HepG2 (cell line): Measurements from ENCODE around the gene SKI. TPM values are rescaled to one million over a fixed set of nuclear protein-coding genes. Genes with fewer than 3 reads are reported as not detected.
A peak's percentile ranks its signal among the peaks of the same experiment; 100 is the strongest.

Experiments
- ATF4 ChIP-seq, 2 experiments: fragments of 450-650 bp in 1 of 2; sonication (generic) in 1 of 2; formaldehyde crosslinking; IDR thresholded peaks; 2 replicates each; pipeline versions ENCODE4 v1.5.0 to v1.8.0; 2020 to 2022; ENCODE audit warnings: mild to moderate bottlenecking in 1 of 2, missing genetic modification reagents in 1 of 2
- DMAP1 ChIP-seq: IDR thresholded peaks from 2 replicates; pipeline ENCODE4 v1.6.1; 2016
- FOXK2 ChIP-seq: fragments of 450-650 bp; IDR thresholded peaks from 2 replicates; pipeline ENCODE4 v1.6.1; 2016
- KDM3A ChIP-seq: IDR thresholded peaks from 2 replicates; pipeline ENCODE4 v1.6.1; 2018; ENCODE audit warnings: low read depth, missing compliant biosample characterization
- KLF15 ChIP-seq: sonication (generic); formaldehyde crosslinking; IDR thresholded peaks from 2 replicates; pipeline ENCODE4 v1.8.1; 2023; ENCODE audit warnings: borderline replicate concordance, mild to moderate bottlenecking, inconsistent platforms, missing genetic modification reagents, mixed read lengths
- LBX2 ChIP-seq: sonication (generic); formaldehyde crosslinking; IDR thresholded peaks from 2 replicates; pipeline ENCODE4 v1.5.0; 2020; ENCODE audit warnings: missing genetic modification reagents, mild to moderate bottlenecking, borderline replicate concordance
- MEF2D ChIP-seq: sonication (generic); formaldehyde crosslinking; IDR thresholded peaks from 2 replicates; pipeline ENCODE4 v1.5.1; 2020; ENCODE audit warnings: mild to moderate bottlenecking, missing genetic modification reagents
- NFATC3 ChIP-seq: sonication (generic); formaldehyde crosslinking; IDR thresholded peaks from 2 replicates; pipeline ENCODE4 v1.5.1; 2020; ENCODE audit warnings: mild to moderate bottlenecking, missing genetic modification reagents
- PRPF4 ChIP-seq: fragments of 200-400 bp; formaldehyde crosslinking; IDR thresholded peaks from 2 replicates; pipeline ENCODE4 v1.6.1; 2016; ENCODE audit warnings: low read length, low read depth; ENCODE audit not compliant: poor library complexity, severe bottlenecking
- SIX1 ChIP-seq: sonication (generic); formaldehyde crosslinking; IDR thresholded peaks from 2 replicates; pipeline ENCODE4 v1.4.0; 2020; ENCODE audit warnings: missing genetic modification reagents, borderline replicate concordance
- TCF7 ChIP-seq: sonication (generic); IDR thresholded peaks from 2 replicates; pipeline ENCODE4 v1.6.1; 2016; ENCODE audit warnings: antibody characterized with exemption, low read depth
- ZFP41 ChIP-seq: sonication (generic); formaldehyde crosslinking; IDR thresholded peaks from 2 replicates; pipeline ENCODE4 v1.4.0; 2020; ENCODE audit warnings: mild to moderate bottlenecking, missing genetic modification reagents, borderline replicate concordance
- ZNF292 ChIP-seq: sonication (generic); formaldehyde crosslinking; IDR thresholded peaks from 2 replicates; pipeline ENCODE4 v1.8.1; 2022; ENCODE audit warnings: mild to moderate bottlenecking, low read depth, missing genetic modification reagents, borderline replicate concordance
- ZNF34 ChIP-seq: sonication (generic); formaldehyde crosslinking; IDR thresholded peaks from 2 replicates; pipeline ENCODE4 v1.4.0; 2020; ENCODE audit warnings: mild to moderate bottlenecking, missing genetic modification reagents, borderline replicate concordance
- ZNF407 ChIP-seq: sonication (generic); formaldehyde crosslinking; IDR thresholded peaks from one replicate; pipeline ENCODE4 v1.5.1; 2020; ENCODE audit warnings: mild to moderate bottlenecking, missing genetic modification reagents; ENCODE audit errors: not compliant biosample characterization
- ZNF562 ChIP-seq: sonication (generic); formaldehyde crosslinking; IDR thresholded peaks from 2 replicates; pipeline ENCODE4 v1.8.0; 2022; ENCODE audit warnings: missing genetic modification reagents, borderline replicate concordance
- ZNF749 ChIP-seq: sonication (generic); formaldehyde crosslinking; IDR thresholded peaks from 2 replicates; pipeline ENCODE4 v1.8.0; 2022; ENCODE audit warnings: mild to moderate bottlenecking, missing genetic modification reagents, moderate library complexity, borderline replicate concordance
- polyA plus RNA-seq, 8 experiments: library from polyadenylated mRNA; depleted of rRNA in 3 of 8; stranded (reverse) in 7 of 8; unstranded in 1 of 8; fragments of >200 nt; fragmentation: Illumina TruSeq in 4 of 8; extraction: Trizol in 4 of 8; gene quantifications; 2 replicates each; pipeline versions ENCODE4 v1.2.1 to v1.2.3, GENCODE V29; 2011 to 2016; ENCODE audit warnings: low read depth in 4 of 8, missing spikeins in 1 of 8, mixed read lengths in 1 of 8; ENCODE audit not compliant: insufficient read depth in 1 of 8
- total RNA-seq, 5 experiments: library from RNA; depleted of rRNA; stranded (reverse); fragments of >200 nt; fragmentation: Illumina TruSeq; extraction: Trizol; gene quantifications; 2 replicates each; pipeline ENCODE4 v1.2.3, GENCODE V29; 2016; ENCODE audit warnings: low read depth in 1 of 5

Gene SKI
- total and polyA plus RNA-seq, 2 of the 13 experiments (the other 11 are each of a cell fraction or from before 2014, with no cell fraction given), result 4.7 to 6.9 TPM

- TF ChIP-seq KLF15, result no peak; the same call in 1 of the 2 replicates
- peak; percentile 21; the same call in 1 of the 2 replicates for TF ChIP-seq ZFP41
- peak; percentile 25; the same call in 1 of the 2 replicates for TF ChIP-seq MEF2D
- TF ChIP-seq NFATC3 (CRISPR knock-in tag), result no peak
- TF ChIP-seq ZNF34 (CRISPR knock-in tag), result no peak
- no peak for TF ChIP-seq SIX1 (CRISPR knock-in tag)
- no peak for TF ChIP-seq ZNF562 (CRISPR knock-in tag)
- TF ChIP-seq LBX2, result no peak
- no peak for TF ChIP-seq PRPF4
- TF ChIP-seq ZNF749 (CRISPR knock-in tag), result no peak
- TF ChIP-seq ZNF407, result peak; percentile 81
- TF ChIP-seq KDM3A (CRISPR knock-in tag), result no peak
- peak in 1 of 2 experiments; percentile 62; a peak in 2 of 4 replicates for TF ChIP-seq ATF4 (CRISPR knock-in tag; IDR thresholded peaks at IDR 0.05)
- TF ChIP-seq DMAP1 (CRISPR knock-in tag), result peak; percentile 69
- TF ChIP-seq TCF7, result no peak; the same call in 1 of the 2 replicates
- TF ChIP-seq FOXK2, result no peak
- no peak for TF ChIP-seq ZNF292 (CRISPR knock-in tag)
These were observed 38.4 kb upstream of the SKI start (continued) for GRCh38 chr1:2189459-2190425.
